Measurements from ENCODE around the gene RAD9A.
A peak's percentile ranks its signal among the peaks of the same experiment; 100 is the strongest.

RAD9A gene

GRCh38 chr11:67357831-67358670, 33.7 kb upstream of the RAD9A start:
- Histone ChIP-seq H4K8ac (ENCODE audit: low read length) (peak overlapping the region; percentile 28), H3K14ac (ENCODE audit: low read length in 2 of 2) (peak overlapping the region in 1 of 2 experiments; percentile 79), H3K4me2 (ENCODE audit: low read length, poor library complexity, severe bottlenecking) (no peak overlapping the region), H2BK12ac (ENCODE audit: low read length in 2 of 2) (peak overlapping the region; percentile 9 to 57), H2BK15ac (ENCODE audit: low read depth, poor library complexity, severe bottlenecking) (no peak overlapping the region), H3K27ac (ENCODE audit: low read length, poor library complexity, severe bottlenecking) (peak overlapping the region; percentile 72), H3K4me1 (ENCODE audit: control insufficient read depth, insufficient read depth, low read depth, low read length) (peaks cover 42% of the 10 kb centered on the region), H3K4me3 (ENCODE audit: insufficient read depth in 1 of 2, low read depth in 1 of 2, low read length in 2 of 2) (no peak overlapping the region), H3K27me3 (ENCODE audit: control insufficient read depth in 1 of 2, insufficient read depth in 1 of 2, low read length in 2 of 2) (no peaks in the 10 kb centered on the region), H3K79me1 (replicated peaks; ENCODE audit: low read length, poor library complexity, severe bottlenecking) (peaks cover 14% of the 10 kb centered on the region), H3K9ac (ENCODE audit: low read length) (peak overlapping the region; percentile 76), H3K4ac (ENCODE audit: low read depth in 1 of 2, low read length in 2 of 2) (peak overlapping the region in 1 of 2 experiments; percentile 63), H3K23ac (ENCODE audit: low read length in 2 of 2) (no peak overlapping the region), H4K91ac (ENCODE audit: low read length) (peak overlapping the region; percentile 6), H3K18ac (ENCODE audit: low read depth in 1 of 2, low read length in 2 of 2) (no peak overlapping the region), H2BK5ac (ENCODE audit: low read depth, low read length, poor library complexity, severe bottlenecking) (no peak overlapping the region), H3K9me3 (ENCODE audit: control insufficient read depth, low read length) (no peaks in the 10 kb centered on the region), H2BK120ac (ENCODE audit: low read depth, low read length) (no peak overlapping the region), H2AK5ac (ENCODE audit: low read length, severe bottlenecking) (peak overlapping the region; percentile 66), H3K36me3 (ENCODE audit: control insufficient read depth in 1 of 2, insufficient read depth in 2 of 2, low read depth in 1 of 2, low read length in 2 of 2) (peaks cover 5 to 18% of the 10 kb centered on the region in 2 experiments), H2AFZ (ENCODE audit: low read depth, low read length) (no peak overlapping the region)
- WGBS, result 88% methylated on average over 12 of the region's 12 CpGs
- peak; percentile 49 for DNase-seq

GRCh38 chr11:67364169-67364568, 27.6 kb upstream of the RAD9A start:
- H4K91ac ChIP-seq (ENCODE audit: low read length), result no peak overlapping the region
- no peak overlapping the region for H3K14ac ChIP-seq (ENCODE audit: low read length in 2 of 2)
- no peak overlapping the region for H2AFZ ChIP-seq (ENCODE audit: low read depth, low read length)
- 99% methylated on average over 3 of the region's 3 CpGs for WGBS
- no peak overlapping the region for H2AK5ac ChIP-seq (ENCODE audit: low read length, severe bottlenecking)
- no peak overlapping the region for H3K4me3 ChIP-seq (ENCODE audit: insufficient read depth in 1 of 2, low read depth in 1 of 2, low read length in 2 of 2)
- H2BK15ac ChIP-seq (ENCODE audit: low read depth, poor library complexity, severe bottlenecking), result no peak overlapping the region
- H3K36me3 ChIP-seq (ENCODE audit: control insufficient read depth in 1 of 2, insufficient read depth in 2 of 2, low read depth in 1 of 2, low read length in 2 of 2), result peaks cover 43 to 52% of the 10 kb centered on the region in 2 experiments
- H2BK120ac ChIP-seq (ENCODE audit: low read depth, low read length), result no peak overlapping the region
- no peak overlapping the region for H3K27ac ChIP-seq (ENCODE audit: low read length, poor library complexity, severe bottlenecking)
- no peak overlapping the region for H3K18ac ChIP-seq (ENCODE audit: low read depth in 1 of 2, low read length in 2 of 2)
- no peak overlapping the region for H3K4ac ChIP-seq (ENCODE audit: low read depth in 1 of 2, low read length in 2 of 2)
- H4K8ac ChIP-seq (ENCODE audit: low read length), result no peak overlapping the region
- peaks cover 22% of the 10 kb centered on the region for H3K79me1 ChIP-seq (replicated peaks; ENCODE audit: low read length, poor library complexity, severe bottlenecking)
- H2BK5ac ChIP-seq (ENCODE audit: low read depth, low read length, poor library complexity, severe bottlenecking), result no peak overlapping the region
- no peak overlapping the region for H3K4me2 ChIP-seq (ENCODE audit: low read length, poor library complexity, severe bottlenecking)
- no peak overlapping the region for H3K23ac ChIP-seq (ENCODE audit: low read length in 2 of 2)
- no peaks in the 10 kb centered on the region for H3K9me3 ChIP-seq (ENCODE audit: control insufficient read depth, low read length)
- no peaks in the 10 kb centered on the region for H3K27me3 ChIP-seq (ENCODE audit: control insufficient read depth in 1 of 2, insufficient read depth in 1 of 2, low read length in 2 of 2)
- no peak overlapping the region for H3K9ac ChIP-seq (ENCODE audit: low read length)
- peaks cover 32% of the 10 kb centered on the region for H3K4me1 ChIP-seq (ENCODE audit: control insufficient read depth, insufficient read depth, low read depth, low read length)
- H2BK12ac ChIP-seq (ENCODE audit: low read length in 2 of 2), result no peak overlapping the region
- DNase-seq, result no peak

GRCh38 chr11:67364783-67365722, 26.7 kb upstream of the RAD9A start:
- Histone ChIP-seq H3K79me1 (replicated peaks; ENCODE audit: low read length, poor library complexity, severe bottlenecking) (peaks cover 22% of the 10 kb centered on the region), H3K27ac (ENCODE audit: low read length, poor library complexity, severe bottlenecking) (no peak overlapping the region), H2AFZ (ENCODE audit: low read depth, low read length) (no peak overlapping the region), H2BK12ac (ENCODE audit: low read length in 2 of 2) (peak overlapping the region in 1 of 2 experiments; percentile 12), H3K9me3 (ENCODE audit: control insufficient read depth, low read length) (no peaks in the 10 kb centered on the region), H3K4me1 (ENCODE audit: control insufficient read depth, insufficient read depth, low read depth, low read length) (peaks cover 41% of the 10 kb centered on the region), H2BK120ac (ENCODE audit: low read depth, low read length) (no peak overlapping the region), H4K91ac (ENCODE audit: low read length) (peak overlapping the region; percentile 16), H4K8ac (ENCODE audit: low read length) (no peak overlapping the region), H2AK5ac (ENCODE audit: low read length, severe bottlenecking) (no peak overlapping the region), H3K18ac (ENCODE audit: low read depth in 1 of 2, low read length in 2 of 2) (no peak overlapping the region), H3K4me3 (ENCODE audit: insufficient read depth in 1 of 2, low read depth in 1 of 2, low read length in 2 of 2) (no peak overlapping the region), H3K23ac (ENCODE audit: low read length in 2 of 2) (no peak overlapping the region), H3K9ac (ENCODE audit: low read length) (no peak overlapping the region), H3K14ac (ENCODE audit: low read length in 2 of 2) (no peak overlapping the region), H2BK15ac (ENCODE audit: low read depth, poor library complexity, severe bottlenecking) (no peak overlapping the region), H2BK5ac (ENCODE audit: low read depth, low read length, poor library complexity, severe bottlenecking) (no peak overlapping the region), H3K4ac (ENCODE audit: low read depth in 1 of 2, low read length in 2 of 2) (no peak overlapping the region), H3K4me2 (ENCODE audit: low read length, poor library complexity, severe bottlenecking) (no peak overlapping the region), H3K27me3 (ENCODE audit: control insufficient read depth in 1 of 2, insufficient read depth in 1 of 2, low read length in 2 of 2) (no peaks in the 10 kb centered on the region), H3K36me3 (ENCODE audit: control insufficient read depth in 1 of 2, insufficient read depth in 2 of 2, low read depth in 1 of 2, low read length in 2 of 2) (peaks cover 43 to 52% of the 10 kb centered on the region in 2 experiments)
- DNase-seq, result no peak
- 94% methylated on average over 22 of the region's 24 CpGs for WGBS
